Stimulated activated CD4-positive, alpha-beta T cell treated with anti-CD3 and anti-CD28 coated beads, Interleukin-12 subunit alpha, Interleukin-12 subunit beta, amount 100 ng/mL, for 24 hours (primary cell): ENCODE data around the gene SPINT4.
"Not testable (repeated sequence)": the region's sequence is repeated elsewhere in the genome, so short reads cannot be mapped to it uniquely, and the experiment has no call there.

Experiments used
- DNase-seq, 2 experiments: peaks; one replicate each; pipeline ENCODE4 v3.0.0-alpha.2; 2020; ENCODE audit warnings: low read depth in 2 of 2

The SPINT4 gene

DNA sequence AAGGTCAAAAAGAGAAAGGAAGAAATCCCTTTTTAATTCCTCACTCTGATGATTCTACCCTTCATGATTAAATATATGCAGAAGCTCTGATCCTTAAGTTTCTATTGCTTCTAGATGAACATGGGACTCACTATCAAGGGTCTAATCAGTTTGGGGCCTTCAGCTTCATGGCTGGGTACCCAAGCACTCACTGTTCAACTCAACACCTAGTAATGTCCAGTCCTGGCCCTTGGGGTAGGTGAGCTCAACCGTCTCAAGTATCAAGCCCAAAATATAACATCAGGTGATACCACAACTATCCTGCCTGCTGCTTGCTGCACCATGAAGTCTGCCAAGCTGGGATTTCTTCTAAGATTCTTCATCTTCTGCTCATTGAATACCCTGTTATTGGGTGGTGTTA, at the start of gene SPINT4:
SPINT4 (plus strand) TSS at position 301 of the 400 bp plus-strand sequence; CDS start at position 322, 21 bp downstream.
- no peak for DNase-seq

DNA sequence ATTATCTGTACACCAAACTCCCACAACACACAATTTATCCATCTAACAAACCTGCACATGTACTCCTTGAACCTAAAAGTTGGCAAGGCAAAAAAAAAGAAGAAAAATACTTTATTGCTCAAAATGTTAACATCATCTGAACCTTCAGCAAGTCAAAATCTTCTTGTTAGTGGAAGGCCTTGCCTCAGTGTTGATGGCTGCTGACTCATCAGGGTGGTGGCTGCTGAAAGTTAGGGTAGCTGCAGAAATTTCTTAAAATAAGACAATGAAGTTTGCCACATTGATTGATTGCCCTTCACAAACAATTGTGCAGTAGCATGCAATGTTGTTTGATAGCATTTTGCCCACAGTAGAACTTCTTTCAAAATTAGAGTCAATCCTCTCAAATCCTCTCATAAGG, 49.4 kb upstream of the SPINT4 start:
- no peak for DNase-seq

DNA sequence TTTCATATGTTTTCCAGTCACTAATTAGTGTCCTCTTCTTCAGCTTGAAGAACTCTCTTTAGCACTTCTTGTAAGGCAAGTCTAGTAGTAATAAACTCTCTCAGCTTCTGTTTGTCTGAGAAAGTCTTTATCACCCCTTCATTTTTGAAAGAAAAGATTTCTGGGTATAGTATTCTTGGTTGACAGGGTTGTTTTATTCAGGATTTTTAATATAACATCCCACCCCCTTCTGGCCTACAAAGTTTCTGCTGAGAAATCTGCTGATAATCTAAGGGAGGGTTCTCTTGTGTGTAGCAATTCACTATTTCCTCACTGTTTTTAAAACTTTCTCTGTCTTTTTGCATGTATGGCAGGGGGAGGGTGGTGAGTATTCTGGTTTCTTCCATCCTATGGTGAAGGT, 42.5 kb upstream of the SPINT4 start:
- no peak for DNase-seq

DNA sequence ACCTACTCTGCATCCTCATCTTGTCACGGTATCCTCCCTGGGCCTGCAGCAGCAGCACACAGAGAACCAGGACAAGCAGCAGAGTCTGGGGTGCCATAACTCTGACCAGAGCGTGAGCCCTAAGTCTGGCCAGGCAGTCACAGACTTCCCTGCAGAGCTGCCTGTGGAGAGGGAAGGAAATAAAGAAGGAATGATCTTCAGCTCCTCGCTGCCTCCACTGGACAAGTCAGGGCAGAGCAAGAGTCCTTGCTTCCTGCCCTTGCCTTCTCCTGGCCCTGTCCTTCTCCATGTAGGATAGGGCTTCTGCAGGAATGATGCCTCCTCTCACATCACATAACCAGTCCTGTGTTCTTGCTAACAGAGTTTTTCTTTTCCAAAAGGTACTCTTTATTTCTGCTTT, 36.3 kb upstream of the SPINT4 start:
- DNase-seq: no peak

DNA sequence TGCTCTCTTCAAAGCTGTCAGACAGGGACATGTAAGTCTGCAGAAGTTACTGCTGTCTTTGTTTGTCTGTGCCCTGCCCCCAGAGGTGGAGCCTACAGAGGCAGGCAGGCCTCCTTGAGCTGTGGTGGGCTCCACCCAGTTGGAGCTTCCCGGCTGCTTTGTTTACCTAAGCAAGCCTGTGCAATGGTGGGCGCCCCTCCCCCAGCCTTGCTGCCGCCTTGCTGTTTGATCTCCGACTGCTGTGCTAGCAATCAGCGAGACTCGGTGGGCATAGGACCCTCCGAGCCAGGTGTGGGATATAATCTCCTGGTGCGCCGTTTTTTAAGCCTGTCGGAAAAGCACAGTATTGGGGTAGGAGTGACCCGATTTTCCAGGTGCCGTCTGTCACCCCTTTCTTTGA, 28.8 kb upstream of the SPINT4 start:
- not testable (repeated sequence) for DNase-seq

DNA sequence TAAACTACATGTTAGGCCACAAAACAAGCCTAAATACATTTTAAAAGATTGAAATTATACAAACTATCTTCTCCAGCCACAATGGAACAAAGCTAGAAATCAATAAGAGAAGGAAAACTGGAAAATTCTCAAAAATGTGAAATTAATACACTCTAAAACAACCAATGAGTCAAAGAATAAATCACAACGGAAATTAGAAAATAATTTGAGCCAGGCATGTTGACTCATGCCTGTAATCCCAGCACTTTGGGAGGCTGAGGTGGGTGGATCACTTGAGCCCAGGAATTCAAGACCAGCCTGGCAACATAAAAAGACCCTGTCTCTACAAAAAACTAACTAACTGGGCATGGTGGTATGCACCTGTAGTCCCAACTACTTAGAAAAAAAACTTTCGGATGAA, 26.7 kb upstream of the SPINT4 start:
- no peak for DNase-seq

DNA sequence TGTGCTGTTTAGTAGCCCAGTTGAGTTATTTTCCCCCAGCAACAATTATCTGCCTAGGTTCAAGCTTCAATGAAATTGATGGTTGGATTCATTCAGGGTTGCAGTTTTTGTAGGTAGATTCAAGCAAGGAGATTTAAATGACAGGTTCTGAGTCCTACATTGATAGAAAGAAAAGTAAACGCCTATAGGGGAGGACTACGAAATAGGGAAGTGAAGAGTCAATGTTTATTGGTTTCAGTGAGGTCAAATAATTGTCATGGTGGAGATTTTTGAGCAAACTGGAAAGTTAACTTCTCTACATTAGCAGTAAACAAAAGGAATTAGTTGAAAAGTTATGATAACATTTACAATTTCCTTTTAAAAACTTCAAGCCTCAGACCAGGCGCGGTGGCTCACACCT, 21.0 kb upstream of the SPINT4 start:
- no peak for DNase-seq

DNA sequence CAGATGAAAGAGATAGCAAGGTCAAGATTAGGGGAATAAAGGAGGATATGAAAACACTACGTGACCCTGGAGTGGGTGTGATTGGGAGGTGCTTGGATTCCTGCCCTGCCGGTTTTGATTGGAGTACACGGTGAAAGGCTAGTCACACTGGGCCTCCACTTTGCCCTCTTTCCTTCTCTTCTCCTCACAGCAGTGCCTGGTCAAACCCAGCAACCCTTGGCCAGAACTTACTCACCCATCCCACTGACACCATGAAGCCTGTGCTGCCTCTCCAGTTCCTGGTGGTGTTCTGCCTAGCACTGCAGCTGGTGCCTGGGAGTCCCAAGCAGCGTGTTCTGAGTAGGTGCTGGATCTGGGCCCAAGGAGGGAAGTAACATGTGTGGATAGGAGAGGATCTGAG, 20.3 kb upstream of the SPINT4 start, which contains the start of gene WFDC13:
WFDC13 (plus strand) TSS at position 166 of the 400 bp plus-strand sequence; CDS start at position 252, 86 bp downstream.
- no peak for DNase-seq

DNA sequence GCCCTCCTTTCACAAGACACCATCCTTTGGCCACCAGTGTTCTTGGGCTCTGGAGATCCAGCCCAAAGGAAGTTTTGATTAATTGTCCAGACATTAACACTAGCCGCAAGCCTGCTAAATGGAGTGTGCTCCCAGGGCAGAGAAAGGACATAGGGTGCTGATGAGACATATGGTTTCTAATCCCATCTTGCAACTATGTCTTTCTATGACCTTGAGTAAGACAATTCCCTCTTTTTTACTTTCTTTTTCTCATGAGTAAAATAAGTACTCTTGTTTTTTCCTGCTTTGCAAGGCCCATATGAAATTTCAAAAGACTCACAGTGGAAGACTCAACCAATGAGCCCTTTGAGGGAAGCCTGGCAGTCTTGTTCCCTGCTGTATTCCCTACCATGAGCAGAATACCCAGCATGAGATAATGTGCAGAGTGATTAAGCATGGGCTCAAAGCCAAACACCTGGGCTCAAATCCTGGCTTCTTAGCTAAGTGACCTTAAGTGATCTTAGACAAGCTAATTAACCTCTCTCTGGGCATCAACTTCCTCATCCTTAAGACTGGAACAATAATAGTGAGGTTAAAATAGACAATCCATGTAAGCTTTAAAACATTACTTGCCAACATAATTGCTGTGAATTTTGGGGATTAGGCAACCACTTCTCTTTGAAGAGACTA, 17.0 kb upstream of the SPINT4 start, which contains the start of gene WFDC10B:
WFDC10B (minus strand) TSS at position 51 of the 669 bp plus-strand sequence. CDS start 19,027 bp downstream, outside the sequence.
- DNase-seq: no peak

DNA sequence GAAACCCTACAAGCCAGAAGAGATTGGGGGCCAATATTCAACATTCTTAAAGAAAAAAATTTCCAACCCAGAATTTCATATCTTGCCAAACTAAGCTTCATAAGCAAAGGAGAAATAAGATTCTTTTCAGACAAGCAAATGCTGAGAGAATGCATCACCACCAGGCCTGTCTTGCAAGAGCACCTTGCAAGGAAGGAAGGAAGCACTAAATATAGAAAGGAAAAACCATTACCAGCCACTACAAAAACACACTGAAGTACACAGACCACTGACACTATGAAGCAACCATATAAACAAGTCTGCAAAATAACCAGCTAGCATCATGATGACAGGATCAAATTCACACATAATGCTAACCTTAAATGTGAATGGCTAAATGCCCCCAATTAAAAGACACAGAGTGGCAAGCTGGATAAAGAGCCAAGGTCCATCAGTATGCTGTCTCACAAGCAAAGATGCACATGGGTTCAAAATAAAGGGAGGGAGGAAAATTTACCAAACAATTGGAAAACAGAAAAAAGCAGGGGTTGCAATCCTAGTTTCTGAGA, 5.9 kb upstream of the SPINT4 start:
- DNase-seq: not testable (repeated sequence)

DNA sequence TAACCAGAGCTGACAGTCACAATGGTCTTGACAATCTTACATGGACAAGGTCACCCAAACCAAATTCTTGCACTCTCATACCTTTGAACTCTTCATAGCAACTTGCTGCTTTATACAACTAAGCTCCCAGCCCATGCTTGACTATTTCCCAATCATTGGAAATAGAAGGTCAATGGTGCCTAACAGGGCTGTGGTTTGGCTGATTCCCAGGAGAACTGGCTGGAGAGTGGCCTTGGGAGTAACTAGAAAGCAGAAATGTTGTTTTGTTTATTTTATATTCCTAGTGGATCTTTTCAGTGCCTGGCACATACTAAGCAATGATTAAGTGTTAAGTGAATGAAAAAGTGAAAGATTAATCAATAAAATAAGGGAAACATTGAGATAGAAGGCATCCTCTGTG, 3.0 kb downstream of the SPINT4 start:
- no peak for DNase-seq

DNA sequence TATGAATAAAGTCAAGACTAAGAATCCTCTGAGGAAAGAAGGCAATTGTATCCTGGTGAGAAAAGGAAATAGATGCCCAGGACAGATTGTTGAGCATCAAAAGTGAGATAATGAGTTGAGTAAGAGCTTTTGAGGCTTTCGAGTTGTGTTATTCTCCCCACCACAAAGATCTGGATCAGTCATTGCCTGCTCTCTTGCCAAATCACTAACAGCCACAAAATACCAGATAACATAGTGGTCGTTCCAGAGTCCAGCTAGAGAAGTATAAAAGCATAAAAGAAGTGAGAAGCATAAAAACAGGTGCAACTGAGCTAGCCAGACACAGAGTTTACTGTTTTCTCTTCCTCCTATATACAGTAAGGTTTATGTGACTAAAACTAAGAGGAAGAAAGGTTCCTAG, 4.9 kb downstream of the SPINT4 start:
- DNase-seq: no peak

DNA sequence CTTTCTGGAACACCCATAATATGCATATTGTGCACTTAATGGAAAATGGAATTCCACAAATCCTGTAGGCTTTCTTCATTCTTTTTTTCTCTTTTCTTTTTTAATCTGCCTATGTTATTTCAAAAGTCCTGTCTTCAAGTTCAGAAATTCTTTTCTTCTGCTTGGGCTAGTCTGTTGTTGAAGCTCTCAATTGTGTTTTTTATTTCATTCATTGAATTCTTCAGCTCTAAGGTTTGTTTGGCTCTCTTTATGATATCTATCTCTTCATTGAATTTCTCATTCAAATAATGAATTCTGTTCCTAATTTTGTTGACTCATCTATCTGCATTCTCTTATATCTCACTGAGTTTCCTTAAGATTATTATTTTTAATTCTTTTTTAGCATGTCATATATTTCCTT, 10.1 kb downstream of the SPINT4 start:
- no peak for DNase-seq

DNA sequence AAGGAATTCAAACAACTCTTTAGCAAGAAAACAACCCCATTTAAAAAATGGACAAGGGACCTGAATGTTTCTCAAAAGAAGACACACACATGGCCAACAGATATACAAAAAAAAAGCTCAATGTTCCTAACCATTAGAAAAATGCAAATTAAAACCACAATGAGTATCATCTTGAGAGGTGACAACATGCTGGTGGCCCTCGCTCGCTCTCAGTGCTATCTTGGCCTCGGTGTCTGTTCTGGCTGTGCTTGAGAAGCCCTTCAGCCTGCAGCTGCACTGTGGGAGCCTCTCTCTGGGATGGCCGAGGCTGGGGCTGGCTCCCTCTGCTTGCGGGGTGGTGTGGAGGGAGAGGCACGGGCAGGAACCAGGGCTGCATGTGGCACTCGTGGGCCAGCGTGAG, 13.4 kb downstream of the SPINT4 start:
- no peak for DNase-seq

DNA sequence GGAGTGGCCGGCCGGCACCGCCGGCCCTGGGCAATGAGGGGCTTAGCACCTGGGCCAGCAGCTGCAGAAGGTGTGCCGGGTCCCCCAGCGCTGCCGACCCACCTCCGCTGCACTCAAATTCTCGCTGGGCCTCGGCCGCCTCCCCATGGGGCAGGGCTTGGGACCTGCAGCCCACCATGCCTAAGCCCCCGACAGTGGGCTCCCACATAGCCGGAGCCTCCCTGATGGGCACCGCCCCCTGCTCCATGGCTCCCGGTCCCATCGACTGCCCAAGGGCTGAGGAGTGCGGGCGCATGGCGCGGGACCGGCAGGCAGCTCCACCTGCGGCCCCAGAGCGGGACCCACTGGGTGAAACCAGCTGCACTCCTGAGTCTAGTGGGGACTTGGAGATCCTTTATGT, 13.8 kb downstream of the SPINT4 start:
- no peak for DNase-seq

DNA sequence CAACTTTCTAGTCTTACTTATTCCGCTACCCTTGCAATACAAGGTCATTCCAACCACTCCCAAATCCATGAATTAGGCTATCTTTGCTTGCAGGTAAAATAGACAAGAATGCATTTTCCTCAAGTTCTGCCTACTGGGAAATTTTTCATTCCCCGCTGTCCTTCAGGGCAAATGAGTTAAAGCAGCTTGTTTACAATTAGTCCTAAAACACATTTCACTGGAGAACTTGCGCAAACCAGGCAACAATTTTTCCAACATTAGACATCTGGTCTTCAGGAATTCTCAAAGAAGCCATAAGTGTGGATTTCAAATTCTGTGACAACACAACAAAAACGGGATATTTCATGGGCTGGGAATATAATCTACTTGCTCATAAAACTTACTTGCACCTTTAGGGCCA, 20.4 kb downstream of the SPINT4 start:
- no peak for DNase-seq

DNA sequence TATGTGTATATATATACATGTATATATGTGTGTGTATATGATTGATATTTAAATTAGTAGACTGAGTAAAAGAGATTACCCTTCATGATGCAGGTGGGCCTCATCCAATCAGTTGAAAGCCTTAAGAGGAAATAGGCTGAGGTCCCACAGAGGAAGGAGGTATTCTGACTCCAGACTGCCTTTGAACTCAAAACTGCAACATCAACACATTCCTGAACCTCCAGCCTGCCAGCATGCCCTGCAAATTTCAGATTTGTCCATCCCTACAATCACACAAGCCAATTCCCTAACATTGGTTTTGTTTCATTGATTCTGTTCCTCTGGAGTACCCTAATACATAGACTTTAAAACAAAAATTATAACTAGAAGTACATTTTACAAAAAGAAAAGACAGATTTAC, 22.9 kb downstream of the SPINT4 start:
- DNase-seq: no peak

DNA sequence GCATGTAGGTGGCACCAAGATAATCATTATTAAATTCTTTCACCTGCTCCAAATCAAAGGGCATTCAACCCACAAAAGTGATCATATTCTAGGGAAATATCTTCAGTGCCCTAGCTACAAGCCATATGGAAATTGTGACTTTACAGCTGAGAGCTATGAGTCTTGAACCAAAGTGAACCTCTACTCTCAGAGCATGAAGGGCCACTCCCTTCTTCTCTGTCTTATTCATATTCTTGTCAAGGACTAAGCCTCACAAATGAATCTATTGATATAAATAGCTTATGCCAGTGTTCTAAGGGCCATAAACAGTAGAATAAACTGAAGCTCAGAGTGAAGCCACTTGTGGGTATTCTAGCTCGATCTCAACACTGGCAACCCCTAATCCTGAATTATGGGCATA, 29.6 kb downstream of the SPINT4 start:
- DNase-seq: no peak

DNA sequence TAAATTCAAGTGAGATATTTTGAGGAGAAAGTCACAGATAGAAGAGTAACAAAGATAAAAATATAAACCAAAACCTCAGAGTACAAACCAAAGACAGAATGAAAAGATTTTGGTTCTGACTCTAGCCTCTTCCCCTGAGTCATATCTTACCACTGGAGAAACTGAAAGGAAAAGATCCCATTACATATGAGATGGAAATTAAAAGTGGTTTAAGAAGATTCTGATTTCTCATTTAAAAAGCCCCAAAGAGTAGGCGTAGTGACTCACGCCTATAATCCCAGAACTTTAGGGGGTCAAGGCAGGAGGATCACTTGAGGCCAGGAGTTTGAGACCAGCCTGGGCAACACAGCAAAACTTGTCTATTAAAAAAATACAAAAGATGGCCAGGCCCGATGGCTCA, 30.6 kb downstream of the SPINT4 start:
- peak in 1 of 2 experiments; percentile 8 for DNase-seq

DNA sequence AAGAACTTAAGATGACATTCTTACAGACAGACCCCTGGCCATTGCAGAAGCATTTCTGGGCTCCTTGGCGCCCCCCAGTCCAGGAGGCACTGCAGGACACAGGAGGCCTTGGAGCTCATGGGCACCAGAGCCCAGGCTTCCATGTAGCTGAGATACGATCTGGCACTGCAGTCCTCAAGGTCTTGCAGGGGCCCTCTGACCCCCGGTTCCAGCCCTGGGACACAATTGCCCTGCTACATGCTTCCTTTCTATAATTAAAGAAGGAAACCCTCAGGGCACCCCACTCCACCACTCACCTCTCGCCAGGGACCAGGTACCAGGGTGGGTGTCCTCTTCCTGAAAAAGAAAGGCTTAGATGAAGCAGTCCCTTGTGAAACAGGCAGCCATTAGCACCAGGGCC, 35.9 kb downstream of the SPINT4 start:
- no peak for DNase-seq

DNA sequence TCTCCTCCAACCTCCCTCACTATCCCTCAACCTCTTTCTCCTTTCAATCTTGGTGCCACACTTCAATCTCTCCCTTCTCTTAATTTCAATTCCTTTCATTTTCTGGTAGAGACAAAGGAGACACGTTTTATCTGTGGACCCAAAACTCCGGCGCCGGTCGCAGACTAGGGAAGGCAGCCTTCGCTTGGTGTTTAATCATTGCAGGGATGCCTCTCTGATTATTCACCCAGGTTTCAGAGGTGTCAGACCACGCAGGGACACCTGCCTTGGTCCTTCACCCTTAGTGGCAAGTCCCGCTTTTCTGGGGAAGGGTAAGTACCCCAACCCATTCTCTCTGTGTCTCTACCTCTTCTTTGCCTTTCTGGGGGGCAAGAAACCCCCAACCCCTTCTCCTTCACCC, 37.8 kb downstream of the SPINT4 start:
- not testable (repeated sequence) for DNase-seq

DNA sequence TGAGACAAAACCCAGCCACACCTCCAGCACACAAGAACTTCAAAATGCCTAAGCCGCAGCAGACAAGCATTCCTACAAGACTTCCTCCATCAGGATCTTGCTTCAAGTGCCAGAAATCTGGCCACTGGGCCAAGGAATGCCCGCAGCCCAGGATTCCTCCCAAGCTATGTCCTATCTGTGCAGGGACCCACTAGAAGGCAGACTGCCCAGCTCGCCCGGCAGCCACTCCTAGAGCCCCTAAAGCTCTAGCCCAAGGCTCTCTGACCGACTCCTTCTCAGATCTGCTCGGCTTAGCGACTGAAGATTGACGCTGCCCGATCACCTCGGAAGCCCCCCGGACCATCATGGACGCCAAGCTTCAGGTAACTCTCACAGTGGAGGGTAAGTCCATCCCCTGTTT, 39.8 kb downstream of the SPINT4 start:
- DNase-seq: not testable (repeated sequence)

DNA sequence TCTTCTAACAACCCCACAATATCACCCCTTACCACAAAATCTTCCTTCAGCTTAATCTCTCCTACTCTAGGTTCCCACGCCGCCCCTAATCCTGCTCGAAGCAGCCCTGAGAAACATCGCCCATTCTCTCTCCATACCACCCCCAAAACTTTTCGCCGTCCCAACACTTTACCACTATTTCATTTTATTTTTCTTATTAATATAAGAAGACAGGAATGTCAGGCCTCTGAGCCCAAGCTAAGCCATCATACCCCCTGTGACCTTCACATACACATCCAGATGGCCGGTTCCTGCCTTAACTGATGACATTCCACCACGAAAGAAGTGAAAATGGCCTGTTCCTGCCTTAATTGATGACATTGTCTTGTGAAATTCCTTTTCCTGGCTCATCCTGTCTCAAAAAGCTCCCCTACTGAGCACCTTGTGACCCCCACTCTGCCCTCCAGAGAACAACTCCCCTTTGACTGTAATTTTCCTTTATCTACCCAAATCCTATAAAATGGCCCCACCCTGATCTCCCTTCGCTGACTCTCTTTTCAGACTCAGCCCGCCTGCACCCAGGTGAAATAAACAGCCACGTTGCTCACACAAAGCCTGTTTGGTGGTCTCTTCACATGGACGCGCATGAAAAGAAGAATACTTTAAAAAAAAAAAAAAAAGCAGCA, 42.6 kb downstream of the SPINT4 start:
- DNase-seq: not testable (repeated sequence)
